ENCODE measurements around the gene BTLA. TPM values are rescaled to one million over a fixed set of nuclear protein-coding genes. Genes with fewer than 3 reads are reported as not detected.

The BTLA gene
- total and polyA plus RNA-seq, 2 of the 8 experiments (the other 6 are each of a cell fraction or from before 2014, with no cell fraction given) = not detected

GRCh38 chr3:112546216-112546759 lies 47.0 kb upstream of the BTLA start (continued):
- no peak for TF ChIP-seq CHD7 (IDR thresholded peaks at IDR 0.05; ENCODE audit: insufficient replicate concordance, low read length)
- no peak for TF ChIP-seq ZNF274 (IDR thresholded peaks at IDR 0.05; ENCODE audit: borderline replicate concordance, extremely low read depth, low read length)
- TF ChIP-seq, protein P1, sequence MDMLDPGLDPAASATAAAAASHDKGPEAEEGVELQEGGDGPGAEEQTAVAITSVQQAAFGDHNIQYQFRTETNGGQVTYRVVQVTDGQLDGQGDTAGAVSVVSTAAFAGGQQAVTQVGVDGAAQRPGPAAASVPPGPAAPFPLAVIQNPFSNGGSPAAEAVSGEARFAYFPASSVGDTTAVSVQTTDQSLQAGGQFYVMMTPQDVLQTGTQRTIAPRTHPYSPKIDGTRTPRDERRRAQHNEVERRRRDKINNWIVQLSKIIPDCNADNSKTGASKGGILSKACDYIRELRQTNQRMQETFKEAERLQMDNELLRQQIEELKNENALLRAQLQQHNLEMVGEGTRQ (IDR thresholded peaks at IDR 0.05; ENCODE audit: low read length) = no peak
- TF ChIP-seq NRF1 (IDR thresholded peaks at IDR 0.05; ENCODE audit: low read depth, low read length) = no peak
- no peak for TF ChIP-seq SAP30 (IDR thresholded peaks at IDR 0.05; ENCODE audit: insufficient read depth, insufficient replicate concordance, low read length)
- no peak for TF ChIP-seq RXRA (IDR thresholded peaks at IDR 0.05; ENCODE audit: insufficient read depth, low read depth, low read length)
- no peak for TF ChIP-seq TCF12 (IDR thresholded peaks at IDR 0.05; ENCODE audit: low read depth, low read length)
- TF ChIP-seq CTBP2 (IDR thresholded peaks at IDR 0.05; ENCODE audit: borderline replicate concordance, insufficient read depth, insufficient read length, low read length) = no peak
- no peak for TF ChIP-seq CREB1 (IDR thresholded peaks at IDR 0.05)
- no peak for TF ChIP-seq CEBPB (IDR thresholded peaks at IDR 0.05; ENCODE audit: low read depth, low read length)
- TF ChIP-seq ASH2L (IDR thresholded peaks at IDR 0.05; ENCODE audit: low read length) = no peak

All from H1 (cell line).